CD4-positive, CD25-positive, alpha-beta regulatory T cell (primary cell): ENCODE data around the gene ARHGAP6. TPM values are rescaled to one million over a fixed set of nuclear protein-coding genes. Genes with fewer than 3 reads are reported as not detected.
A peak's percentile ranks its signal among the peaks of the same experiment; 100 is the strongest.

Experiments used
- ATAC-seq, 2 donors: fragments of 150-1000 bp; cut with Tn5 transposase; one replicate each; pipeline ENCODE4 v1.10.0; 2021; ENCODE audit warnings: low read depth in 2 of 2, moderate number of reproducible peaks in 2 of 2, moderate library complexity in 1 of 2
- DNase-seq, 3 donors: peaks; one replicate each; pipeline versions ENCODE4 v3.0.0 to v3.0.0-alpha.2; 2012 to 2022; ENCODE audit warnings: mixed read lengths in 1 of 3
- H3K27ac ChIP-seq: one replicate; pipeline ENCODE4 v1.7.0; 2013; ENCODE audit warnings: mild to moderate bottlenecking, low read length; ENCODE audit not compliant: insufficient read depth, poor library complexity, severe bottlenecking
- H3K27me3 ChIP-seq: one replicate; pipeline ENCODE4 v1.7.0; 2013; ENCODE audit warnings: low read length; ENCODE audit not compliant: control insufficient read depth, insufficient read depth
- H3K36me3 ChIP-seq: one replicate; pipeline ENCODE4 v1.7.0; 2013; ENCODE audit warnings: mild to moderate bottlenecking, low read length, moderate library complexity; ENCODE audit not compliant: control insufficient read depth, insufficient read depth
- H3K4me1 ChIP-seq: 2 replicates; pipeline ENCODE4 v1.7.0; 2013; ENCODE audit warnings: mild to moderate bottlenecking, low read length; ENCODE audit not compliant: insufficient read depth, control insufficient read depth, poor library complexity, severe bottlenecking
- H3K4me3 ChIP-seq: one replicate; pipeline ENCODE4 v1.7.0; 2013; ENCODE audit warnings: low read depth, mild to moderate bottlenecking, low read length, moderate library complexity
- H3K9me3 ChIP-seq, 2 experiments: 1 replicate in 1 of 2; 2 replicates in 1 of 2; pipeline ENCODE4 v1.7.0; 2013; ENCODE audit warnings: low read length in 2 of 2, mild to moderate bottlenecking in 1 of 2, moderate library complexity in 1 of 2; ENCODE audit not compliant: control insufficient read depth in 2 of 2
- H3K27ac Mint-ChIP-seq, 3 donors: one replicate each; pipeline ENCODE4 v1.8.0; 2020 to 2022; ENCODE audit warnings: mild to moderate bottlenecking in 3 of 3, mixed read lengths in 3 of 3, moderate library complexity in 2 of 3
- H3K27me3 Mint-ChIP-seq: one replicate; pipeline ENCODE4 v1.8.0; 2022; ENCODE audit warnings: mild to moderate bottlenecking, mixed read lengths
- H3K36me3 Mint-ChIP-seq: one replicate; pipeline ENCODE4 v1.8.0; 2020; ENCODE audit warnings: mixed read lengths
- H3K4me1 Mint-ChIP-seq, 4 donors: one replicate each; pipeline ENCODE4 v1.8.0; 2020 to 2022; ENCODE audit warnings: mixed read lengths in 4 of 4, mild to moderate bottlenecking in 1 of 4
- H3K4me3 Mint-ChIP-seq, 4 donors: one replicate each; pipeline ENCODE4 v1.8.0; 2020 to 2022; ENCODE audit warnings: mild to moderate bottlenecking in 4 of 4, mixed read lengths in 4 of 4, moderate library complexity in 3 of 4
- H3K9me3 Mint-ChIP-seq, 7 donors: one replicate each; pipeline ENCODE4 v1.8.0; 2020 to 2022; ENCODE audit warnings: mixed read lengths in 7 of 7, mild to moderate bottlenecking in 3 of 7, moderate library complexity in 2 of 7
- polyA plus RNA-seq, 4 donors: library from polyadenylated mRNA; unstranded; fragments of 300-500 nt; fragmentation: Illumina TruSeq; gene quantifications; one replicate each; pipeline ENCODE4 v1.2.3, GENCODE V29; 2021
- total RNA-seq: library from RNA; stranded (reverse); gene quantifications from one replicate; pipeline ENCODE4 v1.2.3, GENCODE V29; 2022

Gene ARHGAP6
- total and polyA plus RNA-seq, 5 donors from 2014 or later, result 1.8 TPM; not detected in 4

- no peak overlapping the region for H3K27ac ChIP-seq
- no peaks in the 10 kb centered on the region for H3K36me3 ChIP-seq
- Mint-ChIP-seq H3K27ac (no peak overlapping the region), H3K4me1 (no peaks in the 10 kb centered on the region), H3K9me3 (no peaks in the 10 kb centered on the region), H3K36me3 (no peaks in the 10 kb centered on the region), H3K27me3 (peaks cover 13% of the 10 kb centered on the region), H3K4me3 (no peak overlapping the region)
- no peak overlapping the region for H3K4me3 ChIP-seq
- no peak for ATAC-seq
- no peak for DNase-seq
- no peaks in the 10 kb centered on the region for H3K9me3 ChIP-seq
- H3K27me3 ChIP-seq, result no peaks in the 10 kb centered on the region
- no peaks in the 10 kb centered on the region for H3K4me1 ChIP-seq
Observed at GRCh38 chrX:11546917-11547316, 118.8 kb downstream of the ARHGAP6 start.

DNA sequence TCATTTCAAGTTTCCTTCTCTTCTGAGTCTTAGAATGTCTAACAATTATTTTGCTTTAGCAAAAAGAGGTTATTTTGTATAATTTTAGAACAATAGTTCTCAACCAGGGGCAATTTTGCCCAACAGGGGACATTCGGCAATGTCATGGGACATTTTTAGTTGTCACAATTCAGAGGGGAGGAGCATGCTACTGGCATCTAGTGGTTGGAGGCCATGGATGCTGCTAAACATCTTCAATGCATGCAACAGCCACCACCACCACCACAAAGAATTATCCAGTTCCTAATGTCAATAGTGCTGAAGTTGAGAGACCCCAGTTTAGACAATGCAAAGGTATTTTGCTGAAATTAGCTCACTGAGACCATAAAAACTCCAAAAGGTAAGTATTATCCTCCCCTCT, 122.5 kb downstream of the ARHGAP6 start:
- Mint-ChIP-seq H3K36me3 (no peaks in the 10 kb centered on the region), H3K9me3 (no peaks in the 10 kb centered on the region), H3K4me1 (no peaks in the 10 kb centered on the region), H3K27ac (no peak overlapping the region), H3K27me3 (no peaks in the 10 kb centered on the region), H3K4me3 (no peak overlapping the region)
- DNase-seq (peak in 1 of 3 donors; percentile 4), ATAC-seq (no peak)
- no peaks in the 10 kb centered on the region for H3K4me1 ChIP-seq
- H3K4me3 ChIP-seq, result no peak overlapping the region
- no peaks in the 10 kb centered on the region for H3K9me3 ChIP-seq
- no peaks in the 10 kb centered on the region for H3K27me3 ChIP-seq
- no peaks in the 10 kb centered on the region for H3K36me3 ChIP-seq
- H3K27ac ChIP-seq, result no peak overlapping the region

GRCh38 chrX:11541510-11541909, 124.2 kb downstream of the ARHGAP6 start:
- no peak for ATAC-seq
- no peaks in the 10 kb centered on the region for H3K9me3 Mint-ChIP-seq
- no peak overlapping the region for H3K27ac ChIP-seq
- H3K36me3 ChIP-seq, result no peaks in the 10 kb centered on the region
- no peak overlapping the region for H3K4me3 Mint-ChIP-seq
- H3K27ac Mint-ChIP-seq, result no peak overlapping the region
- no peaks in the 10 kb centered on the region for H3K27me3 Mint-ChIP-seq
- no peaks in the 10 kb centered on the region for H3K9me3 ChIP-seq
- no peaks in the 10 kb centered on the region for H3K4me1 ChIP-seq
- H3K4me3 ChIP-seq, result no peak overlapping the region
- no peaks in the 10 kb centered on the region for H3K36me3 Mint-ChIP-seq
- H3K4me1 Mint-ChIP-seq, result no peaks in the 10 kb centered on the region
- DNase-seq, result no peak
- H3K27me3 ChIP-seq, result no peaks in the 10 kb centered on the region

GRCh38 chrX:11540532-11541377, 125.0 kb downstream of the ARHGAP6 start:
- no peaks in the 10 kb centered on the region for H3K4me1 Mint-ChIP-seq
- H3K4me1 ChIP-seq, result no peaks in the 10 kb centered on the region
- no peak for ATAC-seq
- no peaks in the 10 kb centered on the region for H3K27me3 ChIP-seq
- H3K36me3 Mint-ChIP-seq, result no peaks in the 10 kb centered on the region
- no peaks in the 10 kb centered on the region for H3K36me3 ChIP-seq
- H3K27ac Mint-ChIP-seq, result no peak overlapping the region
- H3K4me3 ChIP-seq, result no peak overlapping the region
- no peaks in the 10 kb centered on the region for H3K9me3 Mint-ChIP-seq
- no peak for DNase-seq
- no peak overlapping the region for H3K4me3 Mint-ChIP-seq
- no peaks in the 10 kb centered on the region for H3K9me3 ChIP-seq
- no peak overlapping the region for H3K27ac ChIP-seq
- H3K27me3 Mint-ChIP-seq, result no peaks in the 10 kb centered on the region

DNA sequence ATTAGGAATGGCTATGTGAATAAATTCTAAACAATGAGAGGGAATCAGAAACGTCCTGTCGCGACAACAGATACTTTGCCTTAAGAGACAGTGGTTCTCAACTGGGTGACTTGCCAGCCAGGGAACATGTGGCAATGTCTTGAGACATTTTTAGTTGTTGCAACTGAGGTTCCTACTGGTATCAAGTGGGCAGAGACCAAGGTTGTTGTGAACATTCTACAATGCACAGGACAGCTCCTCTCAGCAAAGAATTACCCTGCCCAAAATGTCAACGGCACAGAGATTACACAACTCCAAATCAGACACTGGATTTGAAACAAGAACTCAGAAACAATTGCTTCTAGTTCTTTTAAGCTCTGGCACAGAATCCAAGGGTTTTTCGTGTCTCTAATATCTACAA, 128.6 kb downstream of the ARHGAP6 start:
- H3K4me3 ChIP-seq, result no peak overlapping the region
- no peak overlapping the region for H3K27ac ChIP-seq
- no peak overlapping the region for H3K27ac Mint-ChIP-seq
- H3K27me3 Mint-ChIP-seq, result no peaks in the 10 kb centered on the region
- no peak overlapping the region for H3K4me3 Mint-ChIP-seq
- H3K9me3 Mint-ChIP-seq, result no peaks in the 10 kb centered on the region
- no peaks in the 10 kb centered on the region for H3K9me3 ChIP-seq
- no peak for ATAC-seq
- no peaks in the 10 kb centered on the region for H3K36me3 ChIP-seq
- H3K36me3 Mint-ChIP-seq, result no peaks in the 10 kb centered on the region
- no peaks in the 10 kb centered on the region for H3K4me1 Mint-ChIP-seq
- no peaks in the 10 kb centered on the region for H3K27me3 ChIP-seq
- no peaks in the 10 kb centered on the region for H3K4me1 ChIP-seq
- DNase-seq, result no peak

DNA sequence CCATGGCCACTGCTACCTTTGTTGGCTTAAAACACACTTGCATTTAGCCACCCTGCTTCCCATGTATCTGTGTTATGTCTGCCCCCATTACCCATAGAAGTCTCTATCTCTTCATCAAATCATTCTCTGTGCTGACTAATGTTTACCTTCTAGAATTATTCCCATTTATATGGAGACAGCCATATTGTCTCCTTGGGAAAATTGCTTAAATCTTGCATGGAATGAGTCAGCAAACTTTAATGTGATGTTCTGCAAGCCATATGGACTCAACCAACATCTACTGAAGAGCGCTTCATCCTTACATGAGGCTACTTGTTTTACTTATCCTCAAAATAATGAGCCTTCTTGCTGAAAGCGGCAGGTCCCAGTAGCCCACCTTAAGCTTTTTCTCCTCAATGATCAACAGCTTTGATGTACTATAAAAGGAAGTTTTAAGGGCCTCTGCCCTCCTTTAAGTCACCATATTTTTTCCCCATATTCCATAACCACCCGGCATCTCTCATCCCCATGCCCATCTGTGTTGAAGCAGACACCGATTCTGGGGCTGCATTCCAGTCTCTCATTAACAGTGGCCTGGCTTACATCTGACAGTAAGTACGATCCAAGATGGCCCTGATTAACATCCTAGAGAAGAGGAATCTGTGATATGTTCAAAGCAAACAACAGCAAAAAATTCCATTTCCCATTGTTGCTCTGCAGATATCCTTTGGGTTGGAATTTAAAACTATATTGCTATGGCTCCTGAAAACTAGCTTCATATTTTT, 130.4 kb downstream of the ARHGAP6 start:
- H3K9me3 Mint-ChIP-seq, result no peaks in the 10 kb centered on the region
- no peaks in the 10 kb centered on the region for H3K4me1 Mint-ChIP-seq
- no peaks in the 10 kb centered on the region for H3K4me1 ChIP-seq

GRCh38 chrX:11533199-11533651, 132.5 kb downstream of the ARHGAP6 start:
- no peaks in the 10 kb centered on the region for H3K9me3 Mint-ChIP-seq
- peak; percentile 97 for ATAC-seq
- H3K27ac Mint-ChIP-seq, result no peak overlapping the region
- Histone ChIP-seq H3K4me3 (no peak overlapping the region), H3K27ac (no peak overlapping the region), H3K4me1 (no peaks in the 10 kb centered on the region), H3K27me3 (peaks cover 8% of the 10 kb centered on the region), H3K9me3 (no peaks in the 10 kb centered on the region), H3K36me3 (no peaks in the 10 kb centered on the region)
- DNase-seq, result peak in 2 of 3 donors; percentile 74 to 83
- no peaks in the 10 kb centered on the region for H3K4me1 Mint-ChIP-seq
- no peak overlapping the region for H3K4me3 Mint-ChIP-seq
- H3K36me3 Mint-ChIP-seq, result no peaks in the 10 kb centered on the region
- no peaks in the 10 kb centered on the region for H3K27me3 Mint-ChIP-seq

More for the DNA sequence above, 130.4 kb downstream of the ARHGAP6 start:
- Histone ChIP-seq H3K27ac (no peak overlapping the region), H3K9me3 (no peaks in the 10 kb centered on the region), H3K27me3 (no peaks in the 10 kb centered on the region), H3K4me3 (no peak overlapping the region), H3K36me3 (no peaks in the 10 kb centered on the region)
- DNase-seq (no peak), ATAC-seq (no peak)
- H3K27ac Mint-ChIP-seq, result peak overlapping the region in 1 of 3 donors; percentile 72
- no peaks in the 10 kb centered on the region for H3K27me3 Mint-ChIP-seq
- no peaks in the 10 kb centered on the region for H3K36me3 Mint-ChIP-seq
- H3K4me3 Mint-ChIP-seq, result no peak overlapping the region
